Activated CD4-positive, alpha-beta T cell treated with anti-CD3 and anti-CD28 coated beads, Interleukin-2, amount 50 U/mL, for 1 hour (primary cell): ENCODE measurements around the gene RIMOC1.
A peak's percentile ranks its signal among the peaks of the same experiment; 100 is the strongest.
"Not testable (repeated sequence)": the region's sequence is repeated elsewhere in the genome, so short reads cannot be mapped to it uniquely, and the experiment has no call there.

Experiments
- DNase-seq: peaks from one replicate; pipeline ENCODE4 v3.0.0-alpha.2; 2020

RIMOC1 gene

GRCh38 chr5:41891066-41891707, 13.0 kb upstream of the RIMOC1 start:
- no peak for DNase-seq

DNA sequence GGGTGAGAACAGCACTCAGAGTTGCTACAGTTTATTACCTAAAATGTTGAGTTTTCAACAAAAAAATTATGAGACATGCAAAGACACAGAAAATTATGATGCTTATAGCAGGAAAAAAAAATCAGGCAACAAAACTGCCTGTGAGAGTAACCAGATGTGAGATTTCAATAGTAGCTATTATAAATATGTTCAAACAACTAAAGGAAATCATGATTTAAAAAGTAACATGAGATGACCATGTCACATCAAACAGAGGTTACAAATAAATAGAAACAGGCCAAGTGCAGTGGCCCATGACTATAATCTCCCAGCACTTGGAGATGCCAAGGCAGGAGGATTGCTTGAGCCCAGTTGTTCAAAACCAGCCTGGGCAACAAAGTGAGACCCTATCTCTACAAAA, 12.1 kb upstream of the RIMOC1 start:
- DNase-seq: no peak

DNA sequence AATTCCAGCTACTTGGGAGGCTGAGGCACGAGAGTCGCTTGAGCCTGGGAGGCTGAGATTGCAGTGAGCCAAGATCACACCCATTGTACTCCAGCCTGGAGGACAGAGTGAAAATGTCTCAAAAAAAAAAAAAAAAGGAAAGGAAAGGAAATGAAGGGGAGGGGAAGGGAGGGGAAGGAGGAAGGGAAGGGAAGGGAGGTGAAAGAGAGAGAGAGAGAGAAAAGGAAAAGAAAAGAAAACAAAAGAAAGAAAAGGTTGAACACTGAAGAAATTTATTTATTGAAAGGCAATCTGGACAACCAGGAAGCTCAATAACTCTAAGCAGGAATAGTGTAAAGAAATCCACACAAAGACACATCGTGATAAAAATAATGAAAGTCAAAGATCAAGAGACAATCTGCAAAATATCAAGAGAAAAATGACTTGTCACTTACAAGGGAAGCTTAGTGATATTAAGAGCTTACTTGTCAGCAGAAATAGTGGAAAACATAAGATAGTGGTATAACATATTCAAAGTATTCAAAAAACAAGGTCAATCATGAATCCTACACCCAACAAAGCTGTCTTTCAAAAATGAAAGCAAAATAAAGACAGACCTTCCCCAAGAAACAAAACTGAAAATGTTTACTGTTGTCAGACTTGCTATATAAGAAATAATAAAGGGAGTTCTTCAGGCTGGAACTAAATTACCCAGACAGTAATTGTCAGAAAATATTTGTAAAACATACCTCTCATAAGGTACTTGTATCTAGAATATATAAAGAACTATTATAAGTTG, 10.9 kb upstream of the RIMOC1 start:
- no peak for DNase-seq

- DNase-seq: no peak
Measured at GRCh38 chr5:41896230-41896629, 7.9 kb upstream of the RIMOC1 start.

GRCh38 chr5:41903382-41903891, 707 bp upstream of the RIMOC1 start:
- no peak for DNase-seq

DNA sequence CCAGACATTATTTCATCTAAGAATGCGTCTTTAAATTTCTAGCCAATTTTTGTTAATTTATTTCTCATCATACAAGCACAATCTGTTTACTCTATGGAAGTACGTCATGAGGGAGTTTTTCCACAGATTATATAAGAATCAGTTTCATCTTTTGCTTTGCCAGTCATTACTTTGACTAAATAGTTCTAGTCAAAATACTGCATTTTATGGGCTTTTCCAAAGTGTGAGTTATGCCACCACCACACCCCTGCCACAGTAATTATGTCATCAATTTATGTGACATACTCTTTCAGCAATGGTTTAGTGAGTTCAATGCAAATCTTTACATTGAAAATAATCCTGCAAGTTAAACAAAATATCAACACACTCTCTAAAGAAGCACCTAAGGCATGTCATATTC, 2.0 kb downstream of the RIMOC1 start:
- no peak for DNase-seq

- DNase-seq: no peak
Measured at GRCh38 chr5:41908374-41909079, 4.4 kb downstream of the RIMOC1 start.

- no peak for DNase-seq
Measured at GRCh38 chr5:41918105-41918504, 14.0 kb downstream of the RIMOC1 start.

- no peak for DNase-seq
Measured at GRCh38 chr5:41921166-41921565, 17.0 kb downstream of the RIMOC1 start.

DNA sequence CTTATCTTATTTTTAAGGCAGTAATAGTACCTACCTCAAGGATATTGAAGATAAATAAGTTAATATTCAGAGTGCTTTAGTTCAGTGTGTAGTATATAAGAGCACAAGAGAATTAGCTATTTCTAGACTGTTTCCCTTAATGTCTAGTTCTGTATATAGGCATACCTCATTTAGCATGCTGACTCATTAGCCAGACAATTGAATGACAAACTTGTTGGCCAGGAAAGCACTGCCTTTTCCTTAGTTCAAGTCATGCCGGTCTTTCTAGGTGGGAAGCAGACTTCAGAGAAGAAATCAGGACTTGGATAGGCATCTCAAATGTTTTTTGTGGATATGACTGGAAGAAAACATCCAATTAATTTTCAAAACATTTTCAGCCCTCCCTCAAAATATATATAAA, 17.7 kb downstream of the RIMOC1 start:
- no peak for DNase-seq

DNA sequence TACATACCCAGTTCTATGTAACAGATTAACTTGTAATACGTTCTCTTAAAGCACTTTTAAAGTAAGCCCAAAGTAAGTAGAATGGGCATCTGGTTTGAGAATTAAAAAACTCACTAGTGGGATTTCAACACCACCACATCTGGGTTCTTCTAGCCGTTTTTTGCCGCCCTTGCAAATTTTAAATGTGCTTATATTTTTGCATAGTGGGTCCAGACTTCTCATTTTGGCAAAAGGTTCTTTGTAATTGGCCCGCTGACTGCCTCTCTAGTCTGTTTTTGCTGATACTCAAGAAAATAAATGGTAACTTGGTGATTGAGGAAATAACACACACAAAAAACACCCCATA, 20.4 kb downstream of the RIMOC1 start:
- DNase-seq: no peak

DNA sequence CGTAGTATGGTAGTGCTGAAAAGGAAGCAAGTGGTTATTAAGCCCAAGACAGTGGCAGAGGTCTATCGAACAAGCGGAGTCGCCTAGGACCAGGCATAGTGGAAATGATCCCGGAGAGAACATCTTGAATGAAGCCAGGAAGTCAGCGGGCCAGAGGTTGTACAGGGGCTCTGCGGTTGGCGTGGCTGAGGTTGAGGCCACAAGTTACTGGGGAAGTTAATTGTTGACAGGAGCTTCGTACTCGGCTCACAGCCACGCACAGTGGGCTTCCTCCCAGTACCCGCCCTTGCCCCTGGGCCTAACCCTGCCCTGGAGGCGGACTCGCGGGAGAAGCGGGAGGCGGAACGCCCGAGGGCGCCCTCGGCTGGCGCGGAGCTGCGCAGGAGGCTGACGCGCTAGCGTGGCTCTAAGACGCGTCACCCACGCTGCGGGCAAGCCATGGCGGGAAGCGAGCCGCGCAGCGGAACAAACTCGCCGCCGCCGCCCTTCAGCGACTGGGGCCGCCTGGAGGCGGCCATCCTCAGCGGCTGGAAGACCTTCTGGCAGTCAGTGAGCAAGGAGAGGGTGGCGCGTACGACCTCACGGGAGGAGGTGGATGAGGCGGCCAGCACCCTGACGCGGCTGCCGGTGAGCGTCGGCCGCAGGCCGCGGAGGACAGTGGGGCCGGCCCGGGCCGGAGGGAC, 20.9 kb downstream of the RIMOC1 start, which contains the start of gene FBXO4:
FBXO4 (plus strand) TSS at position 410 of the 683 bp plus-strand sequence; CDS start at position 439, 29 bp downstream.
- DNase-seq: peak; percentile 85

DNA sequence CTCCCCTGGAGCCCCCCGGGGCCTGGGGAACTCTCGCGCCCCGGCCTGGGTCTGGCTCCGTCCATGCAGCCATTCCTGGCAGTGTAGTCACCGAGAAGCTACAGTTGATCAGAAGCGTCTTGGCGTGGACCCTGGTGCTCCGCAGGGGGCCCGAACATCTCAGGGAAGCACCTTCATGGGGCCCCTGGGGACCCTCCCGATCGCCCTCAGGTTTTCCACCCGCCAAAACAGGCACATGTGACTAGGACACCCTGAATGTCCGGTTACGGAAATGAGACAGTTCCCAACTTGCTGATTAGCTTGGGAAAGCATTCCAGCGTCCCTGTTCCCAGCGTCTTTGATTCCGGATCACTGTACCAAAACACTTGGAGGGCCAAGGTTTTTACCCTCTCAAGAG, 21.4 kb downstream of the RIMOC1 start:
- DNase-seq: peak; percentile 22

- no peak for DNase-seq
Measured at GRCh38 chr5:41927604-41928003, 23.5 kb downstream of the RIMOC1 start.

DNA sequence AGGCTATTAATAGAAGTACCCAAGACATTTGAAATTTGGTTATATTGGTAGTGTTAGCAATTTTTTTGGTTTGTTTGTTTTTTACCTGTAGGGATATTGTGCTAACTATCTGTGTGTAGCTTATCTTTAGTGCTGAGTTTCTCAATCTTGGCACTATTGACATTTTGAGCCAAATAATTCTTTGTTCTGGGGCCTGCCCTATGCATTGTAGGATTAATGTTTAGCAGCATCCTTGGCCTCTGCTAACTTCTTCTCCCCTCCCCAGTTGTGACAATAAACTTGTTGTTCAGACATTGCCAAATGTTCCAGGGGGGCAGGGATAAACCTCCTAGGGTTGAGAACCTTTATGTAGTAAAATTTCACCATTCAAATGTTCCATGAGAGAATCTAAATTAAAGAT, 24.9 kb downstream of the RIMOC1 start:
- DNase-seq: no peak

DNA sequence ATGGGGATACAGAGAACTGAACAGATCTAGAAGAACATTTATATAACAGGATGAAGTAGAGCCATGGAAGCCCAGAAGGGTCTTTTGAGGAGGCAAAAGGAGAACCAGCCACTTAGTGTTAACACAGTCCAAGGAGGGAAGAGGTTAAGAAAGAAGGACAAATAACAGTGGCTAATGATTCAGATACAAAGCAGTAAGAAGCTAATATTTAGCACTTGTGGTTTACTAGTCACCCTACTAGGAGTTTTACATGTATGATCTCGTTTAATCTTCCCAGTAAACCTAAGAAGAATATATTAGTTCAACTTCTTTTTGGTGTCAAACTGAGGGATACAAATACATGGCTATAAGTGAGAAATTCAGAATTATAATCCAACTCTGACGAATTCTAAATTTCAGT, 28.6 kb downstream of the RIMOC1 start:
- DNase-seq: no peak

DNA sequence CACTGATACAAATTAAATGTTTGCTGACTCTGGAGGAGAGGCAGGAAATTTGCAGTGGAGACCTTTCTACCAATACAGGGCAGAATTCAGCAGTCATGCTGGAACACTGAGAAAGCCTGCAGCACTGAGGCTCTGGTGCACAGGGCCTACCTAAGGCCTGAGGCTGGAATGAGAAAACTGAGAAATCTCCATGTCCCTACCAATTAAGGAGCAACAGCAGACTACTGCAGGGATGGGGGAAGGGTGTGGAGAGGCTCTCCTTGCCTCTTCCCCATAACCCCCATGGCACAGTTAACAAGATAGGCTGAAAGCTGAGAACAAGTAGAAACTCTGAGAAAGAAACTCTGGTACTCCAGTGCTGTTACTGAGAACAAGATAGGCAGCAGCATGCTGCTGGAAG, 31.4 kb downstream of the RIMOC1 start:
- DNase-seq: no peak

GRCh38 chr5:41940641-41941040, 36.5 kb downstream of the RIMOC1 start:
- DNase-seq: no peak

DNA sequence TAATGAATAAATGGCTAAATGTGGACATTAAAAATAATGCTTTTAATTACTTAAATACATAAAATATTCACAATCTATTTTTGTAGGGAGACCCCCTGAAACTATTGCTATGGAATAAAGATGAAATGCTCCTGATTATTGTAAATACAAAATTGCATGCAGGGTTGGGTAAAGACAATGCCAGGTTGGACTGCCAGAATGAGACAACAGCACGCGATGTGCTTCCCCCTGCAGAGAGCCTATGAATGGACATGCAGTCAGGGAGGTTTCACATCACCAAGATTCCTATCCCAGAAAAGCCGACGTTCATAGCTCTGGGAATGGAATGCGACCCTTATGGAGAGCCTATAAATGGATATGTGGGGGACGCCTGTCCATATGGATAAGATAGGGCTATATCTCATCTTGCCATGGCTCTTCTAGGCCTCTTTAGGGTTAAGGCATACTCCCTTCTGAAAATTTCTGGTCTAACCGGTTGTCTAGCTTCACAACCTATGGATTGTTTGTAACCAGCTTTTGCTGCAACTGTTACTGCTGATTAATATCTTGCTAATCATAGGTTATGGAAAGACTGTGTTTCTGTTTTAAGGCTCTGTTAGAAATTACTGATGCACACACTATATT, 41.3 kb downstream of the RIMOC1 start:
- not testable (repeated sequence) for DNase-seq

- no peak for DNase-seq
Measured at GRCh38 chr5:41951224-41951623, 47.1 kb downstream of the RIMOC1 start.
